A549 treated with RU486 at 1 μM for 4 hours (cell line): Measurements from ENCODE around the gene DTHD1. TPM values are rescaled to one million over a fixed set of nuclear protein-coding genes. Genes with fewer than 3 reads are reported as not detected.

Source experiments
- total RNA-seq: library from RNA; stranded (reverse); fragments of 200-300 nt; extraction: Qiagen RNA extraction; gene quantifications from 5 replicates; pipeline ENCODE4 v1.2.3, GENCODE V29; 2022; ENCODE audit warnings: low read depth

DTHD1 gene
- not detected in 5 replicates for total RNA-seq

GRCh38 chr4:36281384-36282106, at the start of gene DTHD1:
DTHD1 (plus strand) TSS chr4:36281616; CDS start chr4:36281759, 143 bp downstream.

DNA sequence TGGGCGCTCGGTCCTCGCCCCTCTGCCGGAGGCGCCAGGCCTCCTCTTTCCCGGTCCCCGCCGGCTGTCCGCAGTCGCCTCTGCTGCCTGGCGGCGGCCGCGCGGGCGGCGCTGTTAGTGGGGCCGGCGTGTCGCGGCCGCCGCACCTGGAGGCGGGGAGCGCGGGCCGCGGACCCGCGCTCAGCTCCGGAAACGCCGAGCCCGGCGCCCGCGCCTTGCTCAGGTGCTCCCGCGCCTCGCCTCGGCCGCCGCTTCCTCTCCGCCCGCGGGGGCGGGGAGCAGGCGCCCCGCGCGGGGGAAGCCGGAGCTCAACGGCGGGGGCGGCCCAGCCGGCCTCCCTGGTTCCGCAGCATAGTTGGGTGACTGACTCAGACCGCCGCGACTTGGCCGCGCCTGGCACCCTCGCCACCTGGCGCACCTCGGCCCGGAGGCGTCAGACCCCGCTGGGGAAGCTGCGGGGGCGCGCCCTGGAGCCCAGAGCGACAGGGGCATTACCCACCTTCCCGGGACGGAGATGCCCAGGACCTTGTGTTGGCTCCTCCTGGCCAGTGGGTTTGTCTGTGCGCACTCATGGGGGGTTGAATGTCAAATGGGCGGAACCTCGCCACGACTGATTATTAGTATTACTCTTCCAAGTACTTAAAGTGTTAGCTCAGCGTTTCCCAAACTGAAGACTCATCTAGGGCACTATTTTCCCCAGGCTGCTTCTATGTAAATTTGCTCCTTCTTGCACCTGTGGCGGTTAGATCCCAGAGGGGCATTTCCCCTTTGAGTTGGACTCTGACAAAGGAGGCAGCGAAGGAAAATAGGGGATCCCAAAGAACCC, 36.9 kb upstream of the DTHD1 start, which contains the start of gene ARAP2:
Gene ARAP2 (minus strand): TSS at position 258 of the 826 bp plus-strand sequence. CDS start 15,028 bp downstream, outside the sequence.

Other genes with a start within 250 kb of the DTHD1 start
- 0.17 to 1.5 TPM (median 0.57 TPM) in 5 replicates for gene ARAP2, start 37.1 kb upstream of the DTHD1 start, total RNA-seq